Measurements from ENCODE around the gene FMN1.
"Not testable (repeated sequence)": the region's sequence is repeated elsewhere in the genome, so short reads cannot be mapped to it uniquely, and the experiment has no call there.

Gene FMN1

DNA sequence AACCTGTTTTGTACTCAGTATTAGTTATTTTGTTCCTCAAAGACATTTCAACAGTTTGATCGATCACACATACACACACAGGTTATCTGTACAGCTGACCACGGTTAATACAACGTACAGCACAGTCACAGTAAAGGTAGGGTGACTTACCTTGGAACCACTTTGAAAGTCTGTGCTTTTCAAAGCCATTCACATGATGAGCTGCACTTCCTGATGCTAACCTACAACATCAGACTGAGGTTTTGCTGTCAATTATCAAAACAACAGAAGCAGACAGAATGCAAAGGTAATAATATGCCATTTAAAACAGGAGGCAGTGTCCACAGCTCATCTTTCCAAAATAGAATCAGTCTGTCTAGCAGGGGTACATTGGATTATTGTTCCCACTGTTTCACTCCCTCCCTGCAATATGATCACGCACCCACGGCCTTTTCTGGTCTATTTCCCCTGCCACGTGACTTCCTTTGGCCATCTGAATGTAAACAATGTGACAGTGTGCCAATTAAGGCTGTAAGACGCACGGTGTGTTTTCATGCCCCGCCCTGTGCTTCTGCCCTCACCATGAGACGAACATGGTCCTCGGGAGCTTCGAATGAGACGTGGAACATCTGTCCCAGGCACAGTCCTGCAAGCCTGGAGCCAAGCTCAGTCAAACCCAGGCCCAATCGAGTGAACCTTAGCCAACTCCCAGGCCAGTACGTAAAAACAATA lies 102.4 kb downstream of the FMN1 start:
- no peak for DNase-seq (ENCODE audit: low read depth)

GRCh38 chr15:33089878-33090757 lies 104.4 kb downstream of the FMN1 start:
- DNase-seq (ENCODE audit: low read depth) = no peak

DNA sequence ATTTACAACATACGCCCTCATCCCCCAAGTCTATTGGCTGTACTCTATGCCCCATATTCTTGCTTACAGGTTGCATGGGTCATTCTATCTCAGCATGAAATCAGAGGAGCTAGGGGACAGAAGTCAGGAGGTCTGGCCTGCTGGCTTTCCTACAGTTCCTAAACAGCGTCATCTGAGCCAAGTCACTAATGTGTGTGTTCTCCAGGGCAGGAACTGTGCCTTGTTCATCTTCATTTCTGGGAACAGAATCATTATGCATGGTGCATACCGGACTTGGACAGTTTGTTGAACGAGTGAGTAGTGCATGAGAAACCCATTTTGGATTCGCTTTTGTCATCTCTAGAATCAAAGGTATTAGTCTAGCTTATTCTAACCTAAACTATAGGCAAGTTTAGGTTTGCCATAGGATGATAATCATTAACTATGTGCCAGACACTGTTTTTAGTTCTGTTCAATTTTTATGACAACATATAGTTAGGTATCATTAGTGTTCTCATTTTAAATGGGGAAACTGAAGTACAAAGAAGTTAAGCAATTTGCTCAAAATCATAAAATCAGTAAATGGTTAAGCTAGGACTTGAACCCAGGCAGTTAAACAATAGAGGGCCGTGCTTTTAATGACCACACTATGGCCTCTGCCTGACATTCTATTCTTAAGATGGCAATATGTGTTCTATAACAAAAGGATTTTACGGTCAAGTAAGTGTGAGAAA lies 105.2 kb downstream of the FMN1 start:
- DNase-seq (ENCODE audit: low read depth) = no peak

- DNase-seq (ENCODE audit: low read depth) = no peak
Observed at GRCh38 chr15:33086500-33087121, 107.9 kb downstream of the FMN1 start.

GRCh38 chr15:33084661-33085060 lies 109.9 kb downstream of the FMN1 start:
- no peak for DNase-seq (ENCODE audit: low read depth)

DNA sequence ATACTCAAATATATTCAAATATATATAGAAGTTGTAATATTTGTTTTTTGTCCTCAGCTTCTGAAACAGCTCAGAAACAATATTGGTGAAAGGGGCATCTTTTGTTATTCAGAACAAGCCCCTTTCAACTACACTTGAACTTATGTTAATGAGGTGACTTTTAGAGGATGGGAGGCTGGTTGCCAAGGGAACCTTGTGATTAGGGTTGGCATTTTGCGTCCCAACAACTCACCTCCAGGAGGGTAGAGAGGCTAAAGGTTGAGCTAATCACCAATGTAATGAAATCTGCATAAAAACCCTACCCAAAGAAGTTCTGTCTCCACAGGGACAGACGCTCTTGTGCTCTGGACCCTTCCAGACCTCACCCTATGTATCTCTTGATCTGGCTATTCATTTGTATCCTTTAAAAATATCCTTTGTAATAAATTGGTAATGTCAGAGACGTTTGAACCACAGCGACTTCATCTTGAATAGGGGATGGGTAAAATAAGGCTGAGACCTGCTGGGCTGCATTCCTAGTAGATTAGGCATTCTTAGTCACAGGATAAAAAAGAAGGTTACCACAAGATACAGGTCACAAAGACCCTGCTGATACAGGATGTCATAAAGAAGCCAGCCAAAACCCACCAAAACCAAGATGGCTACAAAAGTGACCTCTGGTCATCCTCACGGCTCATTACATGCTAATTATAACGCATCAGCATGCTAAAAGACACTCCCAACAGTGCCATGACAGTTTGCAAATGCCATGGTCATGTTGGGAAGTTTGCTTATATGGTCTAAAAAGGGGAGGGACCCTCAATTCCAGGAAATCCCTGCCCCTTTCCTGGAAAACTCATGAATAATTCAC lies 111.1 kb downstream of the FMN1 start:
- no peak for DNase-seq (ENCODE audit: low read depth)

DNA sequence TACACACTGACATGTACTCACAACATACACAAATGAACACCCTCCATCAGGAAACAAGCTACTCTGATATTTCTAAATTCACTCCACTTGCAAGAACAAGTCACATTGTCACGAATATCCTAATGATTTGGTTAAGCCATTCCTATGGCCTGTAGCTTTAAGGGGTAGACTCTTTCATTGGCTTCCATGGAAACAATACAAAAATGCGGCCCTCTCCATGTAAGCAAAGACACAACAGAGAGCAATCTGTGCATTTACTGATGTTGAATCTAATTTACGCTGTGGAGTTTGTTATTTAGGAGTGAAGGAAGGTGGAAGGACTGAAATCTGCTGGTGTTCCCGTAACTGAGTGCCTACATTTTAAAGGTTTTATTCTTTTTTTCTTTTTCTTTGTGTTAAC lies 114.5 kb downstream of the FMN1 start:
- no peak for DNase-seq (ENCODE audit: low read depth)

DNA sequence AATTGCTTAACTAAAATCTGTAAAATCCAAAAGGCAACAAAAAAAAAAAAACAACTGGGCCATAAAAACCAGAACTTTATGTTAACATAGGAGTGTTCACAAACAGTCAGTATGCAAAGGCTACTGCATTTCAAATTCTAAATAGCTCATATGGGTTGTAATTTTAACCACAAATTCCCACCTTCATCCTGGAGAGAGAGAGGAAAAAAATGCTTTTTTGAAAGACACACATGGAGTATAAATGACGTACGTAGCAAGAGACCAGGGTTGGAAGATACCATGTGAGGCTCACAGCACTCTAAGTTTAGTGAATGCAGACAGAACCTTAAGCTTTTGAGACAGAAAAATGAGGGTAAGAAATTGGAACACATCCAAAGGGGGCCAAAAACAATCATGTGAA lies 115.9 kb downstream of the FMN1 start:
- DNase-seq (ENCODE audit: low read depth) = no peak

GRCh38 chr15:33076937-33077336 lies 117.6 kb downstream of the FMN1 start:
- no peak for DNase-seq (ENCODE audit: low read depth)

DNA sequence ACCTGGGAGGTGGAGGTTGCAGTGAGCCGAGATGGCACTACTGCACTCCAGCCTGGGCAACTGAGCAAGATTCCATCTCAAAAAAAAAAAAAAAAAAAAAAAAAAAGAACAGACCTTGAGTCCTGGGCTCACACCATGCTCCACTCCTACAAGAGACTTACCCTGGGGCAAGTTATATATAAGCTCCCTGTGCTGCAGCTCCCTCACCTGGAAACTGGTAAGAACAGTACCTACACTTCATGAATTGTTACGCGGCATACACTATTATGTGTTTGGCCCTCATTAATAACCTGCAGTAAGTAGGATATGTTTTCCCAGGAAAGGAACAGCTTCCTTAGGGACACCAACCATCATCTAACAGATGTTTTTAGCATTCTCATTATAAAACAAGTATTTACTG lies 119.6 kb downstream of the FMN1 start:
- DNase-seq (ENCODE audit: low read depth) = no peak

DNA sequence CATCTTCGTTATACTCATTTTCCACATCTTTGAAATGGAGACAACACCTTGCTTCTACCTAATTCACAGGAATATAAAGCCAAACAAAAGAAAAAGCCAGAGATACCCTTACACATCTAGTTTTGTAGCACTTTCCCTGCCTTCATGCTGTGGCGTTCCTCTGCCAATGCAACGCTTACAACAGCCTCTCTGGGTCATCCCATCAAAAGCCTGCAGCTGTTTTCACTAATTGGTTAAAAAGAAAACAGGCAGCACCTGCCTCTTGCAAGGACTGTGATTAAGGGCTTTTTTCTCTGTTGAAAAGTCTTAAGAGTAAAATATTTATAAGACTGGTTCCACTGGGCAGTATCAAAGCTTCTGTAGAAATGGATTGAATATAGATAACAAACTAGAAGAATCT lies 120.3 kb downstream of the FMN1 start:
- DNase-seq (ENCODE audit: low read depth) = no peak

DNA sequence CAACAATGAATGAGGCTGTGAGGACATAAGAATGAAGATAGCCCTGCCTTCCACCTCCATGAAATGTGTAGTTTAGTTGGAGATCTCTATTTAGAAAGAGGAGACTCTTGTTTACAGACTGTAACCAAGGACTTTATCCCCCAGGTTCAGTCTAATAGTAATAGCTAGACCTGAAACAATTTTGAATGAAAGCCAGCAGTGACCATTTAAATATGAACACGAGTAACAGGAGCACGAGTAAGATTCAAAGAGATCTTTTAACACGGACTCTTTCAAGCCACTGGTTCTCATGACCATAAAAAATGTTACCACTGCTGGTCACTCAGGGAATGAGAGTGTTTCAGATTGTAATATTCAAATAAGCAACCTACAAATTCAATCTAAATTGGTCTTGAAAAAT lies 123.1 kb downstream of the FMN1 start:
- no peak for DNase-seq (ENCODE audit: low read depth)

GRCh38 chr15:33069903-33070302 lies 124.6 kb downstream of the FMN1 start:
- not testable (repeated sequence) for DNase-seq (ENCODE audit: low read depth)

GRCh38 chr15:33069161-33069560 lies 125.4 kb downstream of the FMN1 start:
- DNase-seq (ENCODE audit: low read depth) = no peak

GRCh38 chr15:33068511-33068990 lies 126.0 kb downstream of the FMN1 start:
- DNase-seq (ENCODE audit: low read depth) = no peak

DNA sequence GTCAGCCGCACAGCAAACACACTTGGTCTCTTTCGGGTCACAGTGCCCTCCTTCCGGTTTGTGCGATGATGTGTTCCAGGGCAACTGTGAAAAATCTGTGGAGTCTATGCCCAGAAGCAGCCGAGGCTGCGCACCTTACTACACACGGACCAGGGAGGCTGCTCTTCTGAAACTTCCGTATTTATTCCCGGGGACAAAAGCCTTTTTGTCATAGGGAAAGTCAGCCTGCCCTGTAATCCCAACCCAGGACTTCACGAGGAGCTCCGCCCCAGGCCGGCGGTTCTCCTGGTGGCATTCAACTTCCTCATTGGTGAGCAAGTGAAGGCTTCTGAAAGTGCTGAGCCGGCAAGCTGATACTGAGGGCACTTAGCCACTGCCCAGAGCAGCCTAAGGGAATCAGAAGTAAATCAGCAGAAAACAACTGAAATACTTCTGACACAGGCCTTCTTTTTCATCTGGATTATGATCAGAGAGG lies 126.5 kb downstream of the FMN1 start:
- DNase-seq (ENCODE audit: low read depth) = no peak

GRCh38 chr15:33067456-33067855 lies 127.1 kb downstream of the FMN1 start:
- no peak for DNase-seq (ENCODE audit: low read depth)

DNA sequence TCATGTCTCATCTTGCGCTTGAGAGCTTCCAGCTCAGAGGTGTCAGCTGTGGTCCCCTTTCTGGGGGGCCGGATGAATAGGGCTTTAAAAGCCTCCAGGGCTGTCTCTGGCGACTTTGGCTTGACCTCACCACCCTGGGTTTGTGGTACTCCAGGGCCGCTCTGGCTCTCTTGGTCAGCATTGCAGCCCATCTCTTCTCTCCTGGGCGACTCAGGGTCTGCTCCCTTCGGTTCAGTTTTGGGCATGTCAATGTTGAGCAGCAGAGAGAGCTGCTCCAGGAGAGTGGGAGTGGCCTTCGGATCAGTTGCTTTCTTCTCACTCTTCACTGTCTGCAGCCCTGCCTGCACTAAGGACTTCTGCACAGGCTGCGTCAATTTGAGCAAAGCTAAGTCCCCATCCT lies 127.9 kb downstream of the FMN1 start:
- DNase-seq (ENCODE audit: low read depth) = no peak

GRCh38 chr15:33064878-33065277 lies 129.6 kb downstream of the FMN1 start:
- DNase-seq (ENCODE audit: low read depth) = no peak

GRCh38 chr15:33059184-33059583 lies 135.3 kb downstream of the FMN1 start:
- no peak for DNase-seq (ENCODE audit: low read depth)

GRCh38 chr15:33057845-33058244 lies 136.7 kb downstream of the FMN1 start:
- no peak for DNase-seq (ENCODE audit: low read depth)
